ENCODE results near the gene CACNA2D2. TPM values are rescaled to one million over a fixed set of nuclear protein-coding genes. Genes with fewer than 3 reads are reported as not detected.

CACNA2D2 gene
- total RNA-seq, 2 experiments from 2014 or later = 0.60 to 0.62 TPM

- no peaks in the 10 kb centered on the region for H3K27me3 Mint-ChIP-seq
- peaks cover 9% of the 10 kb centered on the region for H3K4me1 Mint-ChIP-seq
- H3K27ac Mint-ChIP-seq = no peak overlapping the region
- H3K36me3 Mint-ChIP-seq (ENCODE audit: low read depth) = no peaks in the 10 kb centered on the region
- ChIA-PET POLR2A (no interaction called here), CTCF (no interaction called here)
- H3K4me3 Mint-ChIP-seq = no peak overlapping the region
- no peaks in the 10 kb centered on the region for H3K9me3 Mint-ChIP-seq
- DNase-seq = no peak
Observed at GRCh38 chr3:50442945-50443579, 60.4 kb downstream of the CACNA2D2 start.

GRCh38 chr3:50441424-50442217, 61.8 kb downstream of the CACNA2D2 start:
- no peaks in the 10 kb centered on the region for H3K36me3 Mint-ChIP-seq (ENCODE audit: low read depth)
- H3K9me3 Mint-ChIP-seq = no peaks in the 10 kb centered on the region
- H3K27ac Mint-ChIP-seq = no peak overlapping the region
- H3K27me3 Mint-ChIP-seq = no peaks in the 10 kb centered on the region
- peaks cover 4% of the 10 kb centered on the region for H3K4me1 Mint-ChIP-seq
- DNase-seq = no peak
- H3K4me3 Mint-ChIP-seq = no peak overlapping the region
- ChIA-PET POLR2A (no interaction called here), CTCF (interaction anchor here (0.9 to 1.0 kb wide), 2 partner anchors 100 to 132 kb away, joined by 3 read pairs; no protein-coding TSS in a partner anchor)

DNA sequence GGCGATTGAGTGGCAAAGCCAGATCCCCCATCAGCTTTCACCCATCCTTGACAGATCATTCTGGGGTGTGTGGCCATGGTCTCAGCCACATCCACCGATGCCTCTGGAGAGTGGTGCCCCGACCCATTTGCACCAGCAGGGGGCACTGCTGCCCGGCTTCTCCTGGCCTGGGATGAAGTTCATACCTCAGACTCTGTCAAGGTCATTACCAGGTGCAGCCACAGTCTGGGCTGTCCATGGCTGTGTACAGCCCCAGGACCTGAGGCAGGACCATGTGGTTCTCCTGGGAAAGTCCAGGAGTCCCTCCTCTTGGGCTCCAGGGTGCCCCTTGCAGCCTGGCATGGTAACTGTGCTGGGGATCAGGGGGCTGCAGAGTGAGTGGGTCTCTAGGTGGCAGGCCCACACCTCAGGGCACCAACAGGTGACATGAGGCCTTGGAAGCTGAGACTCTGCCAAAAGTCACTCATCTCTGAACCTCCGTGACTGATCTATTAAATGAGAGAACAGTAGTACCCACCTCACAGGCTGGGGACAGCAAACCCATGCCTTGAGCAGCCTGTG, 67.2 kb downstream of the CACNA2D2 start:
- DNase-seq = peak; percentile 83
- Mint-ChIP-seq H3K27ac (no peak overlapping the region), H3K4me3 (no peak overlapping the region), H3K4me1 (peaks cover 6% of the 10 kb centered on the region), H3K27me3 (no peaks in the 10 kb centered on the region), H3K36me3 (ENCODE audit: low read depth) (no peaks in the 10 kb centered on the region), H3K9me3 (no peaks in the 10 kb centered on the region)
- ChIA-PET CTCF (interaction anchor here (0.6 to 2.6 kb wide), 9 partner anchors 10 to 154 kb away, joined by 3 to 20 read pairs (median 3); no protein-coding TSS in a partner anchor), POLR2A (no interaction called here)

- H3K4me3 Mint-ChIP-seq = no peak overlapping the region
- H3K36me3 Mint-ChIP-seq (ENCODE audit: low read depth) = no peaks in the 10 kb centered on the region
- H3K27me3 Mint-ChIP-seq = no peaks in the 10 kb centered on the region
- ChIA-PET CTCF (interaction anchor here (1.0 to 1.9 kb wide), 4 partner anchors 9 to 88 kb away, joined by 3 to 5 read pairs (median 4); no protein-coding TSS in a partner anchor), POLR2A (no interaction called here)
- no peaks in the 10 kb centered on the region for H3K9me3 Mint-ChIP-seq
- no peak for DNase-seq
- H3K4me1 Mint-ChIP-seq = peaks cover 6% of the 10 kb centered on the region
- no peak overlapping the region for H3K27ac Mint-ChIP-seq
Observed at GRCh38 chr3:50435371-50436113, 67.9 kb downstream of the CACNA2D2 start.

DNA sequence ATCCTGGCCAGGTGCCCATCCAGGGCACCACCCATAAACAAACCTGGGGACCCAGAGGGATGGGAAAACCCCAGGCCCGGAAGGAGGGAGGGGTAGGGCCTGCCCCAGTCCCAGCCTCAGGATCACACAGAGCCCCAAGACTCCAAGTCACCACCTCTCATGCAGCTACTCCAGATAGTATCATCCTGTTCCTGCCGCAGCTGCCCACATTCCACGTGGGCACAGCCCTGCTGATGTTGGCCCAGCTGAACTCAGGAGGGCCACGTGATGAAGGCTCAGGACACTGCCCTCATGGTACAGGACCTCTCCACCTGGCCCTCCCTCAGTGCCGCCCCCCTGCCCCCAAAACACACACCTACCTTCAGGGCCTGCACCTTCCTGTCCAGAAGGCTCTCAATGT, 69.5 kb downstream of the CACNA2D2 start:
- ChIA-PET CTCF (interaction anchor here (1.0 to 1.3 kb wide), 2 partner anchors 13 to 109 kb away, joined by 3 to 6 read pairs; no protein-coding TSS in a partner anchor), POLR2A (no interaction called here)
- no peak overlapping the region for H3K4me3 Mint-ChIP-seq
- H3K9me3 Mint-ChIP-seq = no peaks in the 10 kb centered on the region
- no peaks in the 10 kb centered on the region for H3K36me3 Mint-ChIP-seq (ENCODE audit: low read depth)
- no peak for DNase-seq
- H3K27ac Mint-ChIP-seq = no peak overlapping the region
- H3K27me3 Mint-ChIP-seq = no peaks in the 10 kb centered on the region
- peaks cover 6% of the 10 kb centered on the region for H3K4me1 Mint-ChIP-seq

DNA sequence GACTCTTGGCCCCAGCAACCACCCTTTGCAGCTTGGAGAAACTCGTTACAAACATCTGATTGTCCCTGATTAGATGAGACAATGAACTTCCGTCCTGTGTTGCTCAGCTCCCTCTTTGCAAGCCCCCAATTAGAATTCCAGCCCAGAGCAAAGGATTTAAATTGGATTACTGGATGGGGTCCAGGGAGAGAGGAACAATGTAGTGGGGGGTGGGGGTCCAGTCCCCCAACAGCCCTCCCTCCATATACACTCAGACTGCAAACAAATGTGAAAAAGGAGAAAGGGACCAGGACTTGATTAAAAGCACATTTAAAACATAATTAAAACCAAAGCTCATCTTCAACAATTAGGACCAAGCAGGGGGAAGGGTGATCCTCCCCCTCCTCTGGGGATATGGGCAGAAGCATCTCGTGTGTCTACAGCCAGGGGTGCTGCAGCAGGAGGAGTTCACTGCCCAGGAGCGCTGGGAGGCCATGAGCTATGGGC, 72.4 kb downstream of the CACNA2D2 start:
- Mint-ChIP-seq H3K27me3 (no peaks in the 10 kb centered on the region), H3K4me3 (no peak overlapping the region), H3K9me3 (no peaks in the 10 kb centered on the region), H3K4me1 (peaks cover 5% of the 10 kb centered on the region), H3K36me3 (ENCODE audit: low read depth) (no peaks in the 10 kb centered on the region), H3K27ac (no peak overlapping the region)
- DNase-seq = no peak
- CTCF ChIA-PET = interaction anchor here (1.0 kb wide), 1 partner anchor 111 kb away, joined by 4 read pairs; no protein-coding TSS in a partner anchor
- POLR2A ChIA-PET = no interaction called here

DNA sequence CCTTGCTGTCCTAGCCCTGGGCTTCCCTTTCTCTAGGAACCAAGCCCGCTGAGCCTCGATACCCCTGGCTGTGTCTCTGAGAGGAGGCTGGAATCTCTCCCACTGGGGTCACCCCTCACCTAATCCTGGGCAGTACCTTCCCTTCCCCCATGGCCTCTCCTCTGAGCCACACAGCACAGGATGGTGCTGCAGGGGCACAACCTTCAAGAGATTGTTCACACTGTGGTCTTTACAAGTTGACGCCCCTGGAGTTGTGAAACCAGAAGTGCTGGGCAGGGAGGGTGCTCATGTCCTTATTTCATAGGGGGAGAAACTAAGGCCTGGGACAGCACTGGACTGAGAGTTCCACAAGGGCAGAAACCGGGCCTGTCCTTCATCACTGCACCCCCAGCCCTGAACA, 73.2 kb downstream of the CACNA2D2 start:
- POLR2A ChIA-PET = no interaction called here
- no peak for DNase-seq
- no peaks in the 10 kb centered on the region for H3K36me3 Mint-ChIP-seq (ENCODE audit: low read depth)
- H3K27ac Mint-ChIP-seq = no peak overlapping the region
- CTCF ChIA-PET = interaction anchor here (0.6 to 0.7 kb wide), 2 partner anchors 44 to 499 kb away, joined by 3 to 4 read pairs; no protein-coding TSS in a partner anchor
- no peaks in the 10 kb centered on the region for H3K9me3 Mint-ChIP-seq
- no peak overlapping the region for H3K4me3 Mint-ChIP-seq
- no peaks in the 10 kb centered on the region for H3K27me3 Mint-ChIP-seq
- H3K4me1 Mint-ChIP-seq = peaks cover under 1% of the 10 kb centered on the region

- peak; percentile 11 for DNase-seq
- H3K27me3 Mint-ChIP-seq = no peaks in the 10 kb centered on the region
- no peaks in the 10 kb centered on the region for H3K36me3 Mint-ChIP-seq (ENCODE audit: low read depth)
- no peaks in the 10 kb centered on the region for H3K9me3 Mint-ChIP-seq
- no peaks in the 10 kb centered on the region for H3K4me1 Mint-ChIP-seq
- no peak overlapping the region for H3K27ac Mint-ChIP-seq
- POLR2A ChIA-PET = no interaction called here
- no peak overlapping the region for H3K4me3 Mint-ChIP-seq
- CTCF ChIA-PET = interaction anchor here (1.1 kb wide), 1 partner anchor 59 kb away, joined by 3 read pairs; no protein-coding TSS in a partner anchor
Observed at GRCh38 chr3:50428007-50428633, 75.3 kb downstream of the CACNA2D2 start.

DNA sequence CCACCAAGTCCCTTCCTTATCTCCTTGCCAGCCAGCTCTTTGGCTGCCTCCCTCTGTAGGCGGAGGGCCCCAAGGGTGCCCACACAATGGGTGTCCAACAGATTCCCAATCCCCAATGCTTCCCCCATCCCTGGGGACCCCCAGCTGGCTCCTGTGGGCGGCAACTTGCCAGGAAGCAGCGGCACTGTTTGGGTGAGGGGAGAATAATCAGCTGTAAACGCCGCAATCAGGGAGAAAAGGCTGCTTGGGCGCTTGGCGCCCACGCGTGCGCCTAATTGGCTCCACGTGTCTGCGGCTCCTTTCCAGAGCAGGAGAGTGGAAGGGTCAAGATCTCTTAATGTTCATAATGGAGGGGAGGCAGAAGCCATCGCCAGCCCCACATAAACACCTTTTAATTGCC, 76.2 kb downstream of the CACNA2D2 start:
- no peak overlapping the region for H3K27ac Mint-ChIP-seq
- no peak for DNase-seq
- CTCF ChIA-PET = interaction anchor here (1.1 kb wide), 1 partner anchor 44 kb away, joined by 3 read pairs; no protein-coding TSS in a partner anchor
- no peaks in the 10 kb centered on the region for H3K9me3 Mint-ChIP-seq
- POLR2A ChIA-PET = no interaction called here
- H3K4me3 Mint-ChIP-seq = no peak overlapping the region
- H3K27me3 Mint-ChIP-seq = no peaks in the 10 kb centered on the region
- H3K4me1 Mint-ChIP-seq = no peaks in the 10 kb centered on the region
- H3K36me3 Mint-ChIP-seq (ENCODE audit: low read depth) = no peaks in the 10 kb centered on the region

DNA sequence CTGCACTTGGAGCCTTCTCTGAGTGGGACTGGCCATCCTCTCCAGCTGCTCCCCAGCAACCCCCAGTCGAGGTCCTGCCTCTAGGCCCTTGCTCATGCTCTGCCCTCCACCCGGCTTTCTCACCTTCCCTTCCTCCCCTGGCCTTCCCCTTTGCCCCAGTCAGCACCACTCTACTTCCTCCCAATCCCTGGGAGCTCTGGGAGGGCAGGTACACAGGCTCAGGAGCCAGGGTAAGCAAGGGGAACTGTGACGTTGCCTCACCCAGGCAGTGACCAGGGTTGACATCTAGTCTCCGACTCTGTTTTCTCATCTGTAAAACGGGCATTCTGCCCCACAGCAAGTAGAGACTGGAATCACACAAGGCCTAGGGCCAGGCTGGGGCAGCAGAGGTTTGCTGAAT, 77.5 kb downstream of the CACNA2D2 start:
- Mint-ChIP-seq H3K4me3 (no peak overlapping the region), H3K9me3 (no peaks in the 10 kb centered on the region), H3K27me3 (no peaks in the 10 kb centered on the region), H3K4me1 (no peaks in the 10 kb centered on the region), H3K36me3 (ENCODE audit: low read depth) (no peaks in the 10 kb centered on the region), H3K27ac (no peak overlapping the region)
- DNase-seq = no peak
- POLR2A ChIA-PET = no interaction called here
- CTCF ChIA-PET = interaction anchor here (0.7 to 1.6 kb wide), 2 partner anchors 9 to 117 kb away, joined by 3 read pairs; no protein-coding TSS in a partner anchor

DNA sequence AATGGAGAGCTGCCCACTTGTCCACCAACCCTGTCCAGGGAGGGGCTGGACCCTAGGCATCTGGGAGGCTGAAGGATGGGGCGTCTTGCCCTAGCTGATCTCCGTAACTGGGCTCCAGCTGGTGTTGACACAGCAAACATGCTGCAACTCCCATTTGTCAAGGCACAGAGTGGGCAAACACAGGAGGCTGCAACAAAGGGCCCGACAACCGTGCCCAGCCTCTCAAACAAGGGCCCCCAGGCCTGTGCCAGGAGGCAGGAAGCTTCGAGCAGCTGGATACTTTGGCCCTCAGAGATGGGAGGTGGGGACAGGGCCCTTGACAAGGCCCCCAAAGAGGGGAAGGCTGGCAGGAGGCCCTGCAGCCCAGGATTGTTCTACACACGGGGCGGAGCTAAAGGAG, 79.9 kb downstream of the CACNA2D2 start:
- Mint-ChIP-seq H3K4me3 (no peak overlapping the region), H3K4me1 (no peaks in the 10 kb centered on the region), H3K27ac (no peak overlapping the region), H3K9me3 (no peaks in the 10 kb centered on the region), H3K36me3 (ENCODE audit: low read depth) (no peaks in the 10 kb centered on the region), H3K27me3 (no peaks in the 10 kb centered on the region)
- no peak for DNase-seq
- ChIA-PET POLR2A (no interaction called here), CTCF (interaction anchor here (2.4 kb wide), 1 partner anchor 12 kb away, joined by 5 read pairs; no protein-coding TSS in a partner anchor)

- H3K36me3 Mint-ChIP-seq (ENCODE audit: low read depth) = no peaks in the 10 kb centered on the region
- ChIA-PET POLR2A (no interaction called here), CTCF (interaction anchor here (1.5 to 2.4 kb wide), 2 partner anchors 14 to 23 kb away, joined by 3 to 5 read pairs; no protein-coding TSS in a partner anchor)
- H3K4me3 Mint-ChIP-seq = no peak overlapping the region
- H3K27ac Mint-ChIP-seq = no peak overlapping the region
- H3K27me3 Mint-ChIP-seq = no peaks in the 10 kb centered on the region
- H3K9me3 Mint-ChIP-seq = no peaks in the 10 kb centered on the region
- no peak for DNase-seq
- no peaks in the 10 kb centered on the region for H3K4me1 Mint-ChIP-seq
Observed at GRCh38 chr3:50422153-50422552, 81.3 kb downstream of the CACNA2D2 start.

Data from activated CD4-positive, alpha-beta T cell treated with anti-CD3 and anti-CD28 coated beads, Interleukin-2, amount 10 ng/mL, durations not matched to agents 7 days and 5 days (primary cell).